ENCODE data around the gene OR52E1.
"Not testable (repeated sequence)": the region's sequence is repeated elsewhere in the genome, so short reads cannot be mapped to it uniquely, and the experiment has no call there.

OR52E1 gene

GRCh38 chr11:5069272-5069671 is at the start of gene OR52E1:
Gene OR52E1 (plus strand): TSS chr11:5069572.
- DNase-seq = no peak

DNA sequence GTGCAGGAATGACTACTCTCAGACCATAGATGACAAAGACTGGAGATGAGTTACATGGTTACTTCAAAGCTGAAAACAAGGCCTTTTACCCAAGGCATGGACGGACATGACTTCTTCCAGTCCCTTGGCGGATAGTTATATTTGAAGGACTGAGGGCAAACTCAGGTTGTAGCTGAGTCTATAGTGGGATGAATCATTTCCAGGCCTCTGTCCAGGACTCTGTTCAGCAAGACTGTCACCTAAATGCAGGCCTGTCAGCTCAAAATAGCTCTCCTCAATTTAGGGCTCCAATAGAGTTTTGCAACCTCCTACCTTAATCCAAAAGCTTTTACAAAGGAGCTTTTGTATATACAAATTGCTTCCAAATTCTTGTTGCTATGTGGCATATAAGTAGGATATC is 47.4 kb upstream of the OR52E1 start:
- no peak for DNase-seq

DNA sequence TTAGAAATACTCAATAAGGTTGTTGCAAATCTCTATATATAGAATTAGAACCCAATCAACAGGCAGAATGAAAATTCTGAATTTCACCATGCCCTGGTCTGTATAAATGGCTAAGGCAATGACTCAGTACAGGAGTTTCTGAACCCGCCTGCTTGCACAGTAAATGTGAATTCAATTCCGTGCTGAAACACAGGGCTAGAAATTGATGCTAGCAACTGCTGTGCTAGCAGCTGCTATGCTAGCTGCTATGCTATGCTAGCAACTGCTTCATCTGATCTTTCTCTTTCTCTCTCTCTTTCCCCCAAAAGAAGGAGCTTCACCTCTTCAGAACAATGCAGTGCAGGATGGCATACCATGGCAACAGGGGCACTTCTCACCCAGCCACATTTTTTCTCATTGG is 32.7 kb upstream of the OR52E1 start:
- DNase-seq = no peak

DNA sequence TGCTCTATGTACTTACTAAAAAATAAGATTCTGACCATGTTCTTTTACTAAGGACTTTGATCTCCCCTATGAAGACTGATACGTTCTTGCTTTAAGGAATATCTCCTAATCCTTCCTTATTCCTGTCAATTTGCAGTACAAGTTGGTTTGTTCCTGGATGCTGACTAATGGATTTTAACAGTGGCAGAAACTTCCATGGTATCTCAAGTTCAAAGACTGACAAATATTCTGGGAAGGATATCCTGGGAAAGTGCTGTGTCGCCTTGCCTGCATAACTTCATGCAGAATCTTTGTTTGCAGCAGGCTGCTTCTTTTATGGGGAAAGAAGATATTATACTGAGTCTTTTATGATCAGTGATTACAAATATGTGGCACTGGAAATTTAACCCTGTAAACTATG is 31.4 kb upstream of the OR52E1 start:
- no peak for DNase-seq

GRCh38 chr11:5038341-5038740 is 31.0 kb upstream of the OR52E1 start:
- DNase-seq = no peak

GRCh38 chr11:5040876-5041275 is 28.5 kb upstream of the OR52E1 start:
- no peak for DNase-seq

DNA sequence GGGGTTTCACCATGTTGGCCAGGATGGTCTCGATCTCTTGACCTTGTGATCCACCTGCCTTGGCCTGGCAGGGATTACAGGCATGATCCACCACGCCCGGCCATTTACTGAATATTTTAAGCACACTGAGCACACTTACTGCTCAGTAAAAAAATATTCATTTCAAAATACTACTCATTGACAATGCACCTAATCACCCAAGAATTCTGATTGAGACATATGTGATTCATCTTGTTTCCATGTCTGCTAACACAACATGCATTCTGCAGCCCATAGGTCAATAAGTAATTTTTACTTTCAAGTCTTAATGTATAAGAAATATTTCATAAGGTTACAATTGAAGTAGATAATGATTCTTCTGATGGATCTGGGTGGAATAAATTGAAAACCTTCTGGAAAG is 27.3 kb upstream of the OR52E1 start:
- DNase-seq = no peak

DNA sequence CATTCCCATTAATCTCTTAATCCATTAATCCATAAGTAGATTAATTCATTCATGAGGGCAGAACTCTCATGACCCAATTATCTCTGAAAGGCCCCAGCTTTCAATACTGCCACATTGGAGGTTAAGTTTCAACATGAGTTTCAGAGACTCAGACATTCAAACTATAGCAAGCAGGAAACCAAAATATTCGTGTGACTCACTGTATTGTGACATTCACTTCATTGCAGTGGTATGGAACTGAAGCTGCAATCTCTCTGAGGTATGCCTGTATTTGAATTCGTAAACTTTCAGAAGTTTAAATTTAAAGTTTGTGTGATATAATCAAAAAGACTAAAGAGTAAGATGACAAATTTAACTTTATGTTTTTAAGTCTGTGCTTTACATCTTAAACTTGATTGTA is 26.0 kb upstream of the OR52E1 start:
- no peak for DNase-seq

DNA sequence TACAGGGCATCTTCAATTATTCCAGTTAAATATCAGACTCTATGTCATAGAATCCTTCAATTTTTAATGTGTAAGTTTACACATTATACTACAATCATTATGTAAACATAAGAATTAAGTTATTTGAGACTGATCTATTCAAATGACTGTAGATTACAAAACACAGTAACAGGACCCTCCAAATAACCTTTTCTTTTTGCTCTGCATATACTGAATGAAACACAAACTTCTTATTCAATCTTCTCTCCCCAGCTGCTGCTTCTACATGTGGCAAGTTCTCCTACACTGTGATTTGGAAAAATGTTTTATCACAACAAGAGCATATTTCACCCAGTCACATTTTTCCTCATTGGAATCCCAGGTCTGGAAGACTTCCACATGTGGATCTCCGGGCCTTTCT is 23.1 kb upstream of the OR52E1 start, which contains the start of gene OR52J3:
TSS of gene OR52J3 (plus strand) at position 301 of the 400 bp plus-strand sequence. CDS start at position 301, 0 bp downstream.
- DNase-seq = no peak

- DNase-seq = no peak
These were observed 22.5 kb upstream of the OR52E1 start for GRCh38 chr11:5046754-5047330.

DNA sequence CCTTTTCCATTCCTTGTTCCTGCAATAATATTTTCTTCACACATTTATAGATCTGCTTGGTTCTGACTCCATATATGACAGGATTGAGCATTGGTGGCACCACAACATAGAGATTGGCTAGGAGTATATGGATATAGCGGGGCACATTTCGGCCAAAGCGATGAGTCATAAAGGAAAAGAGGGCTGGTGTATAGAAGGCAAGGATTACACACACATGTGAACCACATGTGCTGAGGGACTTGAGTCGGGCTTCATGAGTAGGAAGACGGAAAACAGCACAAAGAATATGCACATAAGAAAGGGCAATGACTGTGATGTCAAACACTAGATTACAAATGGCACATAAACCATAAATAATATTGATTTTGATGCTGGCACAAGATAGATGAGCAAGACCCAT is 10.7 kb upstream of the OR52E1 start:
- DNase-seq = not testable (repeated sequence)

GRCh38 chr11:5059391-5059790 is 10.0 kb upstream of the OR52E1 start, which contains the start of gene OR52E2:
Gene OR52E2 (minus strand): TSS chr11:5059627. CDS start chr11:5059627, 0 bp downstream.
- no peak for DNase-seq

DNA sequence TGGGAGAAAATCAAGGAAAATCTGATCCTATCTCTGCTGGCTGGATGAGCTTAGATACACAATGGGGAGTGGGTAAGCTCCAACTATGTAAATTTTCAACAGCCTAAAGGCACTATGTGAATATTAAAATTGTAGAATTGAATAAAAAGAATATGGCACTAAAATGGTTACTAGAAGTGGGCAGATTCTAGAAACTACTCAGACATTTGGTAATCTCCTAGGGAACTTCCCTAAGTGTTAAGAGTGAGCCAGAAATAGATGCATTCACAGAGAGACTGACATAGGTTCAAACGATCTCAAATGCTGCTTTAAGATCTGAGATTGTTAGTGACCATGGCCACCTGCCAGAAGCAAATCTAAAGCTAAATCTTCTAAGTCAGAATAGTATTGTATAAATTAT is 4.3 kb upstream of the OR52E1 start:
- no peak for DNase-seq

DNA sequence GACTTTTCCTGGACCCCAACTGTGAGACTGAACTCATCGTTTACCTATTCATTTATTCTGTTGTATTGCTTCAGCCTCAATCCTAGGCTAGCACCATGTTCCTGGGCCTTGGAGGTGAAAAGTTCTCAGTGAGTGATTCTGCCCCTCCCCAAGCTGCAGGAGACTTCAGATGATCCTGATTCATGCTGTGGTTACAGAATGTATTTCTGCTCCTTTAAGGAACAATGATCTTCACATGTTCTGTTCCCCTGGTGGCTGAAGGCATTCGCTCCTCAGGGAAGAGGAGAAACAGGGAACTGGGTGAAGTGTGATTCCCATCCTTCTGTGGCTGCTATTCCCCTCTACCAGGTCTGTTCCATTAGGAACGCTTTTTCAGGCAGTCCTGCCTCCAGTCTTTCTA is 2.4 kb downstream of the OR52E1 start:
- DNase-seq = no peak

DNA sequence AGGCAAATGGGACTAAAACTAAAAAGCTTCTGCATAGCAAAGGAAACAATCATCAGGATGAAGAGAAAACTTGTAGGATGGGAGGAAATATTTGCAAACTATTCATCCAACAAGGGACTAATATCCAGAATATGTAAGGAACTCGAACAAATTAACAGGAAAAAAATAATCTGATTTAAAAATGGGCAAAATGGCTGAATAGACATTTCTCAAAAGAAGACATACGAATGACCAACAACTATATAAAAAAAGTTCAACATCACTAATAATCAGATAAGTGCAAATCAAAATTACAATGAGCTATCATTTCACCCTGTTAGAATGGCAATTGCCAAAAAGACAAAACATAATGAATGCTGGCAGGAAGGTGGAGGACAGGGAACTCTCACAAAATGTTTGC is 12.0 kb downstream of the OR52E1 start:
- DNase-seq = no peak

DNA sequence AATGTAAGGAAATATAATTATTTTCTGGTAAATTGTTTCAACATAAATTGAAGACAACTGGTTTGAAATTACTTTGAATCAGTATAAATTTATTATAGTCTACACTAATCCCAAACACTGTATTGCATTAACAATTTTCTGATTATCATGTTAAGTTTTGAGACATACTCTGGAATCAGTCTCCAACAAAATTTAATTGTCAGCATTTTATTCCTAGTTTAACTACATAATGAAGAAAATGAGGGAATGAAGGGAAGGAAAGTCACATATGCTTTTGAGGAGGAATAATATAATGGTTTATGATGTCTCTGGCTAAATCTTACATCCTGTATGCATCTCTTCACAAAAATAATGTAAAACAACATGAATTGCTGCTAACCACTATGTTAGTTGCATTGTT is 14.2 kb downstream of the OR52E1 start:
- no peak for DNase-seq

GRCh38 chr11:5088556-5088955 is 19.2 kb downstream of the OR52E1 start:
- DNase-seq = no peak

DNA sequence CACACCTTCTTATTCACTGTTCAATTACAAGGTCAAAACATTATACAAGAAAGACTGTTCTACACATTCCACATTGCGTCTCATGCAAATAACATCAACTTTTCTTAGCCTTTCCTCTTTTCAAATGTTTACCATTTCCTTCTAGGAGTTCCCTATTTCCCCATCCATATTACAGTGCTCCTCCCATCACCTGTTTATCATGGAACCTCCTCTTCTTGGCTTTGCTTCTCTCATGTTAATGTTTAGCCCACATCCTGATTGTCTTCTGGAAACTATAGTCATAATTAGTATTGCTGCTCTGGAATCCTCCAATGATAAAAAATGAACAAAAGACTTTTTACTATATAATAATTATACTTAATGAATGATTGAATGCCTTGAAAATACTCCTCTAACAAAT is 21.3 kb downstream of the OR52E1 start:
- DNase-seq = no peak

DNA sequence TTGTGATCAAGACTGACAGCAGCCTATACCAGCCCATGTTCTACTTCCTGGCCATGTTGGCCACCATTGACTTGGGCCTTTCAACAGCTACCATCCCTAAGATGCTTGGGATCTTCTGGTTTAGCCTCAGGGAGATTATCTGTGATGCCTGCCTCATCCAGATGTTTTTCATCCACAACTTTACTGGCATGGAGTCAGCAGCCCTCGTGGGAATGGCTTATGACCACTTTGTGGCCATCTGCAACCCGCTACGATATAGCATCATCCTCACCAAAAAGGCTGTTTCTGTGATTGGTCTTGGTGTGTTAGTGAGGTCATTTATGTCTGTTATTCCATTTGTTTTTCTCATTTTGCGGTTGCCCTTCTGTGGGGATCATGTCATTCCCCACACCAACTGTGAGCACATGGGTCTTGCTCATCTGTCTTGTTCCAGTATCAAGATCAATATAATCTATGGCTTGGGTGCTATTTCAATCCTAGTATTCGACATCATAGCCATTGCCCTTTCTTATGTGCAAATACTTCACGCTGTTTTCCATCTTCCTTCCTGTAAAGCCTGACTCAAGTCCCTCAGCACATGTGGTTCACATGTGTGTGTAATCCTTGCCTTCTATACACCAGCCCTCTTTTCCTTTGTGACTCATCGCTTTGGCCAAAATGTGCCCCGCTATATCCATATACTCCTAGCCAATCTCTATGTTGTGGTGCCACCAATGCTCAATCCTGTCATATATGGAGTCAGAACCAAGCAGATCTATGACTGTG is 23.6 kb downstream of the OR52E1 start:
- no peak for DNase-seq

DNA sequence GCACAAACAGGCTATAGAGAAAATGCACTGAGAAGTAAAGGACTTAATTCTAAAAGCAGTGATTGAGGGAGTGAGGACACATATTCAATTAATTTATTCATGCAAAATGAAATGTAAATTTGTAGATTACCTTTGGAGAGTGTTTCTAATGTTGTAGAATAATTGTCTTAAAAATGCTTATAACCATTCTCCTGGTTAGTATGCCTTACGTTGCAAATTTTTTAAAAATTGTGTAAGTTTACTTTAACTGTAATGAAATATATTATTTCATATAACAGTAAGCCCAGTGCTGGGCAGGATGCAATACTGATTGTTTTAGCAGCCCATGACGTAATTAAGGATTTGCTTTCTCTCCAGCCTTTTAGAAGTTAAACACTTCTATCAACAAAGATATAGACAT is 26.6 kb downstream of the OR52E1 start:
- DNase-seq = no peak

DNA sequence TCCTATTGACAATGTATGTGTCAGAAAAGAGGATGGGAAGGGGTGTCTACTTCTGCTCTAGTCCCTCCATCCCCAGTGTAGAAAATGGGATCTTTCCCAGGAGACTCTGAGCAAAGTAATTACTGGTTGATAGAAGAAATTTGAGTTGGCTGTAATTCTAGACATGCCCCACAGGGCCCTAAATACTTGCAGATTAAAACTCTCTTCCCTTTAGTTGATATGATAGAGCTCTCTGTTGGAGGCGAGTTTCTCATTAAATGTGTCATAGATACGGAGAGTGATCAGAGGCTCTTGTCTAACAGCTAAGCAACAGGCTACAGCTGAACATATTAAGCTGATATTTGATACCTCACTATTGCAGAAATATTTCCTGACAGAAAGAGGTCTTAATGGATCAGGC is 32.9 kb downstream of the OR52E1 start:
- DNase-seq = no peak

GRCh38 chr11:5103066-5103465 is 33.7 kb downstream of the OR52E1 start:
- DNase-seq = no peak

DNA sequence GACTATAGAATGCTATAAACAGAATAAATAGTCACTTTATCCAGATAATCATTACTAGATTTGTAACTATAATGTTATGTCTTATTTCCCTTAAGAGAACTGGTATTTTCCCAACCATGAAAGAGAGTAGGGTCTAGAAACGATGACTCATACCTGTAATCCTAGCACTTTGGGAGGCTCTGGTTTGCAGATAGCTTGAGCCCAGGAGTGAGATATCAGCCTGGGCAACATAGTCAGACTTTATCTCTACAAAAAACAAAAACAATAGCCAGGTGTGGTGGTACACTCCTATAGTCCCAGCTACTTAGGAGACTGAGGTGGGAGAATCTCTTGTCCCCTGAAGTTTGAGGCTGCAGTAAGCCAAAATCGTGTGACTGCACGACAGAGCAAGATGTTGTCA is 37.9 kb downstream of the OR52E1 start:
- no peak for DNase-seq

- no peak for DNase-seq
These were observed 46.0 kb downstream of the OR52E1 start for GRCh38 chr11:5115339-5115738.

- DNase-seq = no peak
These were observed 48.2 kb downstream of the OR52E1 start for GRCh38 chr11:5117588-5117987.

Data from midbrain (tissue), 1 donor.